Activated T-helper 1 cell treated with anti-CD3 and anti-CD28 coated beads, Interleukin-2, amount 50 U/mL, for 16 hours (primary cell): ENCODE data around the gene MAPK4.
"Not testable (repeated sequence)": the region's sequence is repeated elsewhere in the genome, so short reads cannot be mapped to it uniquely, and the experiment has no call there.

Experiments
- DNase-seq, 2 donors: peaks; one replicate each; pipeline ENCODE4 v3.0.0-alpha.2; 2020; ENCODE audit warnings: low read depth in 1 of 2, low spot score in 1 of 2

The MAPK4 gene

GRCh38 chr18:50749945-50750344 lies 190.1 kb downstream of the MAPK4 start:
- no peak for DNase-seq

- no peak for DNase-seq
Measured at GRCh38 chr18:50750546-50750945, 190.7 kb downstream of the MAPK4 start.

- DNase-seq: no peak
Measured at GRCh38 chr18:50751490-50751889, 191.6 kb downstream of the MAPK4 start.

GRCh38 chr18:50751947-50752346 lies 192.1 kb downstream of the MAPK4 start:
- no peak for DNase-seq

GRCh38 chr18:50753311-50753710 lies 193.4 kb downstream of the MAPK4 start:
- DNase-seq: no peak

GRCh38 chr18:50754297-50754696 lies 194.4 kb downstream of the MAPK4 start:
- DNase-seq: no peak

GRCh38 chr18:50757358-50757757 lies 197.5 kb downstream of the MAPK4 start:
- no peak for DNase-seq

GRCh38 chr18:50769463-50769862 lies 209.6 kb downstream of the MAPK4 start:
- DNase-seq: no peak

- DNase-seq: no peak
Measured at GRCh38 chr18:50775207-50775606, 215.3 kb downstream of the MAPK4 start.

- DNase-seq: no peak
Measured at GRCh38 chr18:50775726-50776125, 215.8 kb downstream of the MAPK4 start.

- DNase-seq: no peak
Measured at GRCh38 chr18:50776383-50776782, 216.5 kb downstream of the MAPK4 start.

GRCh38 chr18:50779021-50779420 lies 219.1 kb downstream of the MAPK4 start:
- DNase-seq: not testable (repeated sequence)
